Fibroblast of upper back skin (primary cell): ENCODE results near the gene MTFMT.
A peak's percentile ranks its signal among the peaks of the same experiment; 100 is the strongest.

ENCODE experiments used
- DNase-seq: peaks from one replicate; pipeline ENCODE4 v3.0.0-alpha.2; 2013

MTFMT gene

DNA sequence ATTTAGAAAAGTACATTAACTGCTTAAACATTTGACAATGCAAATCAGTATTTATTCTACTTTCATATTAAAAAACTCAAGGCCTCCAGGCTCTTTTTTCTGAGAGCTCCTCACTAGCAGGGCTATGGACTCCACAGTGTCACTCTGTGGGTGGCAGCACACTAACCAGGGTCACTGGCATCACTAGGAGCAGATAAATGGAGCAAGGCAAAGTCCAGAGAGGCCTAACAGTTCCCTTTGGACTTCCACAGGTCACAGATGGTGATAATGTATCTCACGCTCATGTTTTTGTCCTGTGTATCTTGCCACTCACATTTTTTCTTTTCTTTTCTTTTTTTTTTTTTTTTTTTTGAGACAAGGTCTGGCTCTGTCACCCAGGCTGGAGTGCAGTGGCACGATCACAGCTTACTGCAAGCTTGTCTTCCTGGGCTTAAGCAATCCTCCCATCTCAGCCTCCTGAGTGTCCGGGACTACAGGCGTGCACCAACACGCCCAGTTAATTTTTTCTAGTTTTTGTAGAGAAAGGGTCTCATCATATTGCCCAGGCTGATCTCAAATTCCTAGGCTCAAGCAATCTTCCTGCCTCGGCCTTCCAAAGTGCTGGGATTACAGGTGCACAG is 47.5 kb downstream of the MTFMT start:
- DNase-seq, result no peak

DNA sequence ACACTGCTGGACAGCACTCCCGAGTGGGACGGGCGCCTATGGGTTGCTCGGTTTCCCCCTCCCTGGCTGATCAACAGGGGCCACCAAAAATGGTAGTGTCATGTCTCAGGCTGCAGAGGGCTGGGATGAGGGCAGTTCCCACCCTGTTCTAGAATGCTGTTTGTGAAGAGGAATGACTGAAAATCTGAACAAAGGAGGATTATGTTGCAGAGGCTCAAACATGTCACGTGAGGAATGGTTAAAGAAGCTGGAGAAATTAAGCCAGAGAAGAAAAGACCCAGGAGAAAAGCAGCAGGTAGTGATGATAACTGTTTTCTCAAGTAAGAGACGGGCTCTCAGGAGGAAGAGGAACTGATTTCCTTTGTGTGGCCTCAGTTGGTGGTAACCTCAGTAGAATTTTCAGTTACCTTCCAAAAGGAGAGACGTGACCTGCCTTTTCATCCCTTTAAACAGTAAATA is 50.2 kb downstream of the MTFMT start:
- DNase-seq, result no peak

GRCh38 chr15:64975390-64975789 is 54.0 kb downstream of the MTFMT start:
- peak; percentile 25 for DNase-seq

- DNase-seq, result no peak
These were observed 58.7 kb downstream of the MTFMT start for GRCh38 chr15:64970698-64971097.

DNA sequence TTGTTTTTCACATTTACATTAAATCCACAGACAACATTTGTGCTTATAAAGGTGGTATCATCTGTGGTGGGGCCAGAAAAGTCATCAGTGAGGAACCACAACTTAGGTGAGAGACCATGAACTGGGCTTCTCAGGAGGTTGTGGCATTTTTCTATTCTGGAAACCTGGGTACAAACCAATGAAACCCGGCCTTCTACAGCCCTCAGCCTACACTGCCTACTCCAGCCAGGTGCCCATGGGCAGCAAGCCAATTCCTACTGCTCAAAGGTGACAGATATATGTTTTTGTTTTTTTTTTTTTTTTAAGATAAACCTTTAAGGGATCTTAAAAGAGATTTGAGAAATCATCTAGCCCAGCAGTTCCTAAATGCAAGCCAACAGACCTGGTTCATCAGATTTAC is 60.0 kb downstream of the MTFMT start:
- DNase-seq, result no peak

DNA sequence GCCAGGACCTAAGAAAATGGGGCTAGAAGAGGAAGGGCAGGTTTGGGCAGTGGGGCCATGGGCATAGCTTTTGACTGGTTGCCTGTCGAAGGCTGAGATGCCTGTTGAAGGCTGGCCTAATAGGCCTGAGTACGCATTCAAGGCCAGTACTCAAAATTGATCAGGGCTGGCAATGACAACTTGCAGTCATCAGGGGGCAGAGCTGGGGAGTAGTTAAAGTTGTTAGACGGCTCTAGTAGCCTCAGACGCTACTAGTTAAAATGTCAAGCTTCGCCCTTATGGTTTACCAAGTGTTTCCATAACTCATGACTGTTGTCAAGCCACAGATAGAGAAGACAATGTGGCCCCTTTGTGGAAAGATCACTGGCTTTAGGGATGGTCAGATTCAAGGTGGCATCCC is 68.4 kb downstream of the MTFMT start:
- no peak for DNase-seq

DNA sequence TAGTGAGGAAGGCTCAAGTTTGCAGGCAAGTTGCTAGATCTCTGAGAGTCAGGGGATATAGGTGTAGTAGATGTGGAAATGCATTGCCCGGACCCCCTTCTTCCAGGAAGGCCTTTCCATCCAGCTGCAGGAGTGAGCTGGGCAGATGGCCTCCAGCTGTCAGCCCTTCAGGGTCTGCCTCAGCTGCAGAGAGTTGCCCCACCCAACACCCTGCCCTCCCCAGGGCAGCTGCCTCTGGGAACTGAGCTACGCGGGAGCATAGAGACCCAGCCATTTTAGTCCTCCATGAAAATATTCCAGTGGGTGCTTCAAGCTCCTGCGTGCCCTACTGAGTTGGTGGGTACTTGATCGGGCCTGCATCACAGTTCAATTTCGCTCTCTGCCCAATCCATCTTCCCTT is 69.3 kb downstream of the MTFMT start:
- DNase-seq, result no peak

GRCh38 chr15:64959128-64959527 is 70.3 kb downstream of the MTFMT start:
- no peak for DNase-seq

GRCh38 chr15:64954395-64954794 is 75.0 kb downstream of the MTFMT start:
- DNase-seq, result no peak

GRCh38 chr15:64951777-64952418 is 77.5 kb downstream of the MTFMT start:
- DNase-seq, result no peak
